ENCODE results near the gene SMC6. TPM values are rescaled to one million over a fixed set of nuclear protein-coding genes. Genes with fewer than 3 reads are reported as not detected.

The SMC6 gene
- total RNA-seq, 3 donors from 2014 or later = 18.2 to 20.7 (median 18.2) TPM

DNA sequence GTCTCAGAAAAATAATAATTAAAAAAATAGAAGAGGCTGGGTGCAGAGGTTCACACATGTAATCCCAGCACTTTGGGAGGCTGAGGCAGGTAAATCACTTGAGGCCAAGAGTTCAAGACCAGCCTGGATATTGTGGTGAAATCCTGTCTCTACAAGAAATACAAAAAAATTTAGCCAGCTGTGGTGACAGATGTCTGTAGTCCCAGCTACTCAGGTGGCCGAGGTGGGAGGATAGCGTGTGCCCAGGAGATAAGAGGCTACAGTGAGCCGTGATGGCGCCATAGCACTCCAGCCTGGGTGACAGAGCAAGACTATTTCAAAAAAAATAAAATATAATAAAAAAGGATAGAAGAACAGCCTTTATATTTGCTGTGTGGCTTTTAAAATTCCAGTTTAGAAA is 35.9 kb downstream of the SMC6 start:
- Mint-ChIP-seq H3K4me1 (ENCODE audit: low read depth) (no peaks in the 10 kb centered on the region), H3K9me3 (no peaks in the 10 kb centered on the region), H3K36me3 (ENCODE audit: insufficient read depth) (peaks cover 30% of the 10 kb centered on the region), H3K27me3 (ENCODE audit: low read depth) (no peaks in the 10 kb centered on the region), H3K4me3 (no peak overlapping the region)
- DNase-seq (no peak), ATAC-seq (no peak)

- ATAC-seq (no peak), DNase-seq (no peak)
- Mint-ChIP-seq H3K4me1 (ENCODE audit: low read depth) (no peaks in the 10 kb centered on the region), H3K27me3 (ENCODE audit: low read depth) (no peaks in the 10 kb centered on the region), H3K4me3 (no peak overlapping the region), H3K36me3 (ENCODE audit: insufficient read depth) (peaks cover 22% of the 10 kb centered on the region), H3K9me3 (no peaks in the 10 kb centered on the region)
Measured at GRCh38 chr2:17713291-17713690, 40.3 kb downstream of the SMC6 start.

DNA sequence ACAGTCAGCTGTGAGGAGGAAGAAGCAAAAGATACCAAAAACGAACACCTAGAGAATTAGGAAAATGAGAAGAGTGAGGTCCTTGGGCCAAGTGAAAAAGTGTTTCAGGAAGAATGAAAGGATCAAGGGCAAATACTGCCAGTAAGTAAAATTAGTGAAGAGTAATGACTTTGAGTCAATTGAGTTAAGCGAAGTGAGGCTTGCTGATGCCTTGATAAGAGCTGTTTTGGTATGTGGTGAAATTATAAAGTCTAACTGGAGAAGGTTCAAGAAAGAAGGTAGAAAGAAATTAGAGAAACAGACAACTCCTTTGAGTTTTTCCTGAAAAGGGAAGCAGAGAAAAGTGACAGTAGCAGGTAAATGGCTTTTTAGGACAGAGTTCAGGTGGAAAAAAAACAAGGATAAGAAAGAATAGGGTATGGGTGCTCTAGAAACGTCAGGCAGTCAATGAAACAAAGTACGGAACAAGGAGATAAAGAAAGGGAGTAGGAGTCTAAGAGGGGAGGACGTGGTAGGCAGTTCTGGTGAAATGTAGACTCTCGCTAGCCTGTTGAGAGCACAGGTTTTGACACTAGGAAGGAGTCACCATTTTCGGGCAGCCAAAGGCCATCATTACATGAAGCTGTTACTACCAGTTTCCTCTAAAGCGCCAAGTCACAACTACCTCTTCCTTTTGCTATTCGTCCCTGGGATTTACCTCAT is 42.9 kb downstream of the SMC6 start:
- DNase-seq (no peak), ATAC-seq (no peak)
- Mint-ChIP-seq H3K9me3 (no peaks in the 10 kb centered on the region), H3K36me3 (ENCODE audit: insufficient read depth) (peaks cover 30% of the 10 kb centered on the region), H3K27me3 (ENCODE audit: low read depth) (no peaks in the 10 kb centered on the region), H3K4me3 (no peak overlapping the region), H3K4me1 (ENCODE audit: low read depth) (no peaks in the 10 kb centered on the region)

GRCh38 chr2:17709897-17710296 is 43.7 kb downstream of the SMC6 start:
- Mint-ChIP-seq H3K4me1 (ENCODE audit: low read depth) (no peaks in the 10 kb centered on the region), H3K4me3 (no peak overlapping the region), H3K27me3 (ENCODE audit: low read depth) (no peaks in the 10 kb centered on the region), H3K9me3 (no peaks in the 10 kb centered on the region), H3K36me3 (ENCODE audit: insufficient read depth) (peaks cover 28% of the 10 kb centered on the region)
- ATAC-seq (no peak), DNase-seq (no peak)

DNA sequence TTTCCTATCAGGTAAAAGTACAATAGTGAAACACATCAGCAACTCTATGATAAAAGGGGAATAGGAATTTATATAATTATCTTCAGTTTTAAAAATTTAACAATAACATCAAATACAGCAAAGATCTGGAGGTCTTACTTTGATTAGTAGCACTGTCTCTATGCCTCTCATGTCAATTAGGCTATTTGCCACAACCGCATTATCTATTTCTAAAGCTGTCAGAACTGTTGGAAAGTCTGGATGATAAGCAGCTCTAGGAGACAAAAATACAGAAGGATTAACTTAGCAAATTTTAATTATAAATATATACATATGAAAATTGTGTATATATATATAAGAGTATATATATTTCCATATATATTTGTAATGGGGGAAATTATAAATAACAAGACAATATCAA is 45.1 kb downstream of the SMC6 start:
- H3K27me3 Mint-ChIP-seq (ENCODE audit: low read depth) = no peaks in the 10 kb centered on the region
- H3K9me3 Mint-ChIP-seq = no peaks in the 10 kb centered on the region
- no peaks in the 10 kb centered on the region for H3K4me1 Mint-ChIP-seq (ENCODE audit: low read depth)
- H3K4me3 Mint-ChIP-seq = no peak overlapping the region
- DNase-seq (no peak), ATAC-seq (no peak)
- H3K36me3 Mint-ChIP-seq (ENCODE audit: insufficient read depth) = peaks cover 29% of the 10 kb centered on the region

DNA sequence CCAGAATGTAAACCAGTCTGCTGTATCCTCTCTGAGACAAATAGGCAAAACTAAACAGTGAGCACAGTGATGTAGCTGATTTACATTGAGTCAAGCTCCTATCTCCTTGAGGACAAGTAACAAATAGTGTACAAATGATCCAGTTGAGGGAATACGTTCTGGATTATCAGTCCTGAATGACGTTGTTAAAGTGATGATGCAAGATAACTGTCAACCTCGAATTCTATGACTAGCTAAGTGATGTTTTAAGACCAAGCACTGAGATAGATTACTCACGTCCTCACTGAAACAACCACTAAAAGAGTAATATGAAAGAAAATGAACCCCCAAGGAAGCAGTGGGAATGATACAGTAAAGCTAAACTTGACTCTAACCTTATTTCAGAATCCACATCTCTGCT is 46.8 kb downstream of the SMC6 start:
- Mint-ChIP-seq H3K9me3 (no peaks in the 10 kb centered on the region), H3K27me3 (ENCODE audit: low read depth) (no peaks in the 10 kb centered on the region), H3K4me1 (ENCODE audit: low read depth) (no peaks in the 10 kb centered on the region), H3K4me3 (no peak overlapping the region), H3K36me3 (ENCODE audit: insufficient read depth) (peaks cover 23% of the 10 kb centered on the region)
- ATAC-seq (no peak), DNase-seq (no peak)

DNA sequence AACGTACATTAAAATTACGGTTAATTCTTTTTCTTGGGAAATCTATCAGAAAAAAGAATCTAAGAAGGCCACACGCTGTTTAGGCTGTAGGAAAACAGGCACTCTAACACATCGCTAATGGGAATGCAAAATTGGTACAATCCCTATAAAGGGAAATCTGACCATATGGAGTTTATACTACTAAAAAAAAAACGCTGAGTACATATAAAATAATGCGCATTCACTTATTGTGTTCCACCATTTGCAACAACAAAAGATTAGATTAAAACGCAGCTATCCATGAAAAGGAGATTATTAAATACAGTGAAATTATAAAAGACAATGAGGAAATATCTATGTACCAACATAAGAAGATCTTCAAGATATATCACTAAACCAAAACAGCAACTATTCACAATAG is 62.8 kb downstream of the SMC6 start:
- Mint-ChIP-seq H3K4me1 (ENCODE audit: low read depth) (no peaks in the 10 kb centered on the region), H3K36me3 (ENCODE audit: insufficient read depth) (peaks cover 49% of the 10 kb centered on the region), H3K27me3 (ENCODE audit: low read depth) (no peaks in the 10 kb centered on the region), H3K9me3 (no peaks in the 10 kb centered on the region), H3K4me3 (no peak overlapping the region)
- ATAC-seq (no peak), DNase-seq (no peak)

GRCh38 chr2:17689010-17689409 is 64.6 kb downstream of the SMC6 start:
- Mint-ChIP-seq H3K27me3 (ENCODE audit: low read depth) (no peaks in the 10 kb centered on the region), H3K4me3 (no peak overlapping the region), H3K36me3 (ENCODE audit: insufficient read depth) (peaks cover 48% of the 10 kb centered on the region), H3K9me3 (no peaks in the 10 kb centered on the region), H3K4me1 (ENCODE audit: low read depth) (no peaks in the 10 kb centered on the region)
- ATAC-seq (no peak), DNase-seq (no peak)

GRCh38 chr2:17688600-17688999 is 65.0 kb downstream of the SMC6 start:
- Mint-ChIP-seq H3K36me3 (ENCODE audit: insufficient read depth) (peaks cover 47% of the 10 kb centered on the region), H3K4me3 (no peak overlapping the region), H3K9me3 (no peaks in the 10 kb centered on the region), H3K4me1 (ENCODE audit: low read depth) (no peaks in the 10 kb centered on the region), H3K27me3 (ENCODE audit: low read depth) (no peaks in the 10 kb centered on the region)
- ATAC-seq (no peak), DNase-seq (no peak)

DNA sequence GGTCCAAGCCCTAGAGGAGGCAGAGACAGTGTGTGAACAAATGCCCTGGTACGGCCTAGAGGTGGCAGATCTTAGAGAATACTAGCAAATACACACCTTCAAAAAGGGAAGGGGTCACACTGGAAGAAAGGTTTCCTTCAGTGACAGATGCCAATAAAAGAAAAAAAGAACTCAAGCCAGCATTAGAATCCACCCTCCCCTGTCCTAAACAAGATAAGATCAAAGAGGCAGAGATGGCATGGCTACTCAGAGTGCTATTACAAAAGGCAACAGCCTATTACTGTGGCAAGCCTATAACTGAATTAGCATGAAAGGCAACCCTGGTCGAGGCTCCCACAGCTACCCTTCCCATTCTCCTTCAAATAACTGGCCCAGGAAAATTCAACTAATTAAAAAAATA is 69.6 kb downstream of the SMC6 start:
- H3K4me1 Mint-ChIP-seq (ENCODE audit: low read depth) = no peaks in the 10 kb centered on the region
- no peak overlapping the region for H3K4me3 Mint-ChIP-seq
- H3K27me3 Mint-ChIP-seq (ENCODE audit: low read depth) = no peaks in the 10 kb centered on the region
- H3K9me3 Mint-ChIP-seq = no peaks in the 10 kb centered on the region
- ATAC-seq (no peak), DNase-seq (no peak)
- H3K36me3 Mint-ChIP-seq (ENCODE audit: insufficient read depth) = peaks cover 42% of the 10 kb centered on the region

- no peak overlapping the region for H3K4me3 Mint-ChIP-seq
- peaks cover 37% of the 10 kb centered on the region for H3K36me3 Mint-ChIP-seq (ENCODE audit: insufficient read depth)
- no peaks in the 10 kb centered on the region for H3K4me1 Mint-ChIP-seq (ENCODE audit: low read depth)
- no peak for DNase-seq
- H3K9me3 Mint-ChIP-seq = no peaks in the 10 kb centered on the region
- no peaks in the 10 kb centered on the region for H3K27me3 Mint-ChIP-seq (ENCODE audit: low read depth)
- no peak for ATAC-seq
Measured at GRCh38 chr2:17682098-17682857, 71.3 kb downstream of the SMC6 start.

- no peak for DNase-seq
- Mint-ChIP-seq H3K4me3 (no peak overlapping the region), H3K4me1 (ENCODE audit: low read depth) (no peaks in the 10 kb centered on the region), H3K9me3 (no peaks in the 10 kb centered on the region), H3K27me3 (ENCODE audit: low read depth) (no peaks in the 10 kb centered on the region), H3K36me3 (ENCODE audit: insufficient read depth) (peaks cover 36% of the 10 kb centered on the region)
- ATAC-seq = no peak
Measured at GRCh38 chr2:17680119-17680518, 73.5 kb downstream of the SMC6 start.

DNA sequence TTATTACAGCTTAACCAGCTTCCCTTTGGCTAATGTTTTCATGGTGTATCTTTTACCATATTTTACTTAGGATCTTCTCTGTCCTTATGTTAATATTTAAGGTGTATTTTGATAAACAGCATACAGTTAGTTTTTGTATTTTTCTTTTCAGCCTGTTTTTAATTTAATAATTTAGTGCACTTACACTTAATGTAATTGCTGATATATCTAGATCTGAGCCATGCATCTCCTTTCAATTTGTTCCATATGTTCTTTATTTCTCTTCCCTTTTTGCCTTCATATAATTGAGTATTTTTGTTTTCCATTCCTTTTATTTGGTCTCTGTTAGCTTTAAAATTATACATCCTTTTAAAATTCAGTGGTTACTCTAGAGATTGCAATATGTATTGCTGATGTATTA is 78.8 kb downstream of the SMC6 start:
- Mint-ChIP-seq H3K9me3 (no peaks in the 10 kb centered on the region), H3K4me3 (no peak overlapping the region), H3K27me3 (ENCODE audit: low read depth) (no peaks in the 10 kb centered on the region), H3K4me1 (ENCODE audit: low read depth) (peaks cover 7% of the 10 kb centered on the region), H3K36me3 (ENCODE audit: insufficient read depth) (peaks cover 14% of the 10 kb centered on the region)
- DNase-seq = no peak
- no peak for ATAC-seq

- H3K36me3 Mint-ChIP-seq (ENCODE audit: insufficient read depth) = peaks cover 26% of the 10 kb centered on the region
- DNase-seq = no peak
- peaks cover 7% of the 10 kb centered on the region for H3K4me1 Mint-ChIP-seq (ENCODE audit: low read depth)
- H3K27me3 Mint-ChIP-seq (ENCODE audit: low read depth) = no peaks in the 10 kb centered on the region
- H3K9me3 Mint-ChIP-seq = no peaks in the 10 kb centered on the region
- ATAC-seq = peak; percentile 91 to 93
- H3K4me3 Mint-ChIP-seq = no peak overlapping the region
Measured at GRCh38 chr2:17672583-17673317, 80.9 kb downstream of the SMC6 start.

- DNase-seq = no peak
- Mint-ChIP-seq H3K27me3 (ENCODE audit: low read depth) (no peaks in the 10 kb centered on the region), H3K4me3 (no peak overlapping the region), H3K9me3 (no peaks in the 10 kb centered on the region), H3K4me1 (ENCODE audit: low read depth) (peaks cover 7% of the 10 kb centered on the region), H3K36me3 (ENCODE audit: insufficient read depth) (peaks cover 39% of the 10 kb centered on the region)
- no peak for ATAC-seq
Measured at GRCh38 chr2:17667898-17668297, 85.7 kb downstream of the SMC6 start.
